Measurements from ENCODE around the gene ZNHIT3.
"Not testable (repeated sequence)": the region's sequence is repeated elsewhere in the genome, so short reads cannot be mapped to it uniquely, and the experiment has no call there.

DNA sequence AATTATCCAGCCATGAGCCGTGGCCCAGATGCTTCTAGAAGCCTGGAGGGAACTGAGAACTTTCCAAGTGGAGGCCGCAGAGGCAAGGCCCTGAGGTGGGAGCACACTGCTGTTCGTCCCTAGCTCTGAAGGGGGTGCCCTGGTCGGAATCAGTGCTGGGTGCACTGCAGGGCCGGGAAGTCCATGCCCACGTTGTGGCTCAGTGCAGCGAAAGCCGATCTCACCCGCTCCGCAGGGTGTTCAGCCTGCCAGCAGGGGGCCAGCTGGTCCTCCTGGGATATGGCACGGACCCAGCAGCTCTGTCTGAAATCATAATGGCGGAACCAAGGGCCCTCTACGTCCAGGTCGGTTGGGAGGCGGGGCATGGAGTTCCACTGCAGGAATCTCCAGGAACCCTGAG is 36.5 kb upstream of the ZNHIT3 start:
- not testable (repeated sequence) for TF ChIP-seq POLR2A (IDR thresholded peaks at IDR 0.05)
- TF ChIP-seq, protein P1, sequence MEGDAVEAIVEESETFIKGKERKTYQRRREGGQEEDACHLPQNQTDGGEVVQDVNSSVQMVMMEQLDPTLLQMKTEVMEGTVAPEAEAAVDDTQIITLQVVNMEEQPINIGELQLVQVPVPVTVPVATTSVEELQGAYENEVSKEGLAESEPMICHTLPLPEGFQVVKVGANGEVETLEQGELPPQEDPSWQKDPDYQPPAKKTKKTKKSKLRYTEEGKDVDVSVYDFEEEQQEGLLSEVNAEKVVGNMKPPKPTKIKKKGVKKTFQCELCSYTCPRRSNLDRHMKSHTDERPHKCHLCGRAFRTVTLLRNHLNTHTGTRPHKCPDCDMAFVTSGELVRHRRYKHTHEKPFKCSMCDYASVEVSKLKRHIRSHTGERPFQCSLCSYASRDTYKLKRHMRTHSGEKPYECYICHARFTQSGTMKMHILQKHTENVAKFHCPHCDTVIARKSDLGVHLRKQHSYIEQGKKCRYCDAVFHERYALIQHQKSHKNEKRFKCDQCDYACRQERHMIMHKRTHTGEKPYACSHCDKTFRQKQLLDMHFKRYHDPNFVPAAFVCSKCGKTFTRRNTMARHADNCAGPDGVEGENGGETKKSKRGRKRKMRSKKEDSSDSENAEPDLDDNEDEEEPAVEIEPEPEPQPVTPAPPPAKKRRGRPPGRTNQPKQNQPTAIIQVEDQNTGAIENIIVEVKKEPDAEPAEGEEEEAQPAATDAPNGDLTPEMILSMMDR (IDR thresholded peaks at IDR 0.05) = peak in 2 of 4 donors; percentile 16 to 18

All from right lobe of liver (tissue), 4 donors.